NCI-H2107 treated with DMSO at 0.1 percent for 48 hours (cell line): Measurements from ENCODE around the gene EXOC6B.

Source experiments
- DNase-seq: peaks from one replicate; lab custom pipeline; 2025; ENCODE audit not compliant: unreplicated experiment; lab: John Stamatoyannopoulos, UW

EXOC6B gene

GRCh38 chr2:72825257-72826155 is at the start of gene EXOC6B:
Gene EXOC6B, minus strand, starts transcription at chr2:72826033.
- DNase-seq: peak; percentile 90

GRCh38 chr2:72871880-72872279 is 46.0 kb upstream of the EXOC6B start:
- no peak for DNase-seq

- DNase-seq: no peak
These were observed 45.2 kb upstream of the EXOC6B start for GRCh38 chr2:72871060-72871459.

GRCh38 chr2:72864500-72864899 is 38.7 kb upstream of the EXOC6B start:
- no peak for DNase-seq

- no peak for DNase-seq
These were observed 37.2 kb upstream of the EXOC6B start for GRCh38 chr2:72863046-72863445.

- DNase-seq: peak; percentile 61
These were observed 36.6 kb upstream of the EXOC6B start for GRCh38 chr2:72862239-72862988.

GRCh38 chr2:72859831-72860262 is 34.0 kb upstream of the EXOC6B start:
- peak; percentile 37 for DNase-seq

- no peak for DNase-seq
These were observed 25.5 kb upstream of the EXOC6B start for GRCh38 chr2:72851333-72851732.

- no peak for DNase-seq
These were observed 23.3 kb upstream of the EXOC6B start for GRCh38 chr2:72849138-72849462.

GRCh38 chr2:72848436-72849137 is 22.8 kb upstream of the EXOC6B start:
- no peak for DNase-seq

GRCh38 chr2:72847534-72848315 is 21.9 kb upstream of the EXOC6B start:
- DNase-seq: no peak

GRCh38 chr2:72846171-72847095 is 20.6 kb upstream of the EXOC6B start:
- DNase-seq: no peak

GRCh38 chr2:72843301-72843700 is 17.5 kb upstream of the EXOC6B start:
- no peak for DNase-seq

GRCh38 chr2:72841462-72842125 is 15.8 kb upstream of the EXOC6B start:
- DNase-seq: peak; percentile 31

- no peak for DNase-seq
These were observed 14.2 kb upstream of the EXOC6B start for GRCh38 chr2:72840066-72840465.

GRCh38 chr2:72837171-72837570 is 11.3 kb upstream of the EXOC6B start:
- DNase-seq: no peak

GRCh38 chr2:72835403-72835802 is 9.6 kb upstream of the EXOC6B start:
- no peak for DNase-seq

- DNase-seq: no peak
These were observed 8.8 kb upstream of the EXOC6B start for GRCh38 chr2:72834596-72834995.

GRCh38 chr2:72833084-72833714 is 7.4 kb upstream of the EXOC6B start:
- no peak for DNase-seq
